Uterus (tissue), 4 donors: ENCODE data around the gene RNFT2. TPM values are rescaled to one million over a fixed set of nuclear protein-coding genes. Genes with fewer than 3 reads are reported as not detected.

Experiments used
- DNase-seq, 2 donors: peaks; one replicate each; pipeline ENCODE4 v3.0.0-alpha.2; 2019 to 2020
- H3K27ac ChIP-seq, 2 donors: fragments of 200-600 bp; sonication (generic); 1 replicate in 1 of 2; 2 replicates in 1 of 2; pipeline ENCODE4 v1.5.1; 2016 to 2018
- H3K27me3 ChIP-seq, 2 donors: fragments of 200-600 bp; sonication (generic); one replicate each; pipeline ENCODE4 v1.5.1; 2018 to 2019; ENCODE audit warnings: control low read depth in 1 of 2
- H3K36me3 ChIP-seq, 2 donors: fragments of 200-600 bp; sonication (generic); one replicate each; pipeline ENCODE4 v1.5.1; 2019; ENCODE audit warnings: control low read depth in 1 of 2
- H3K4me1 ChIP-seq, 2 donors: fragments of 200-600 bp; sonication (generic); one replicate each; pipeline ENCODE4 v1.5.1; 2018 to 2019; ENCODE audit warnings: control low read depth in 1 of 2
- H3K4me3 ChIP-seq, 2 donors: fragments of 200-600 bp; sonication (generic); 1 replicate in 1 of 2; 2 replicates in 1 of 2; pipeline ENCODE4 v1.5.1; 2018 to 2019; ENCODE audit warnings: mild to moderate bottlenecking in 1 of 2
- H3K9me3 ChIP-seq, 2 donors: fragments of 200-600 bp; sonication (generic); one replicate each; pipeline ENCODE4 v1.5.1; 2019; ENCODE audit warnings: control low read depth in 1 of 2
- CTCF ChIP-seq, 4 experiments: fragments of 200-600 bp in 2 of 4; fragments of 450-650 bp in 2 of 4; sonication (generic) in 2 of 4; IDR thresholded peaks; one replicate each; pipeline ENCODE4 v1.5.1; 2016 to 2019; ENCODE audit warnings: antibody characterized with exemption in 4 of 4, mild to moderate bottlenecking in 2 of 4, moderate library complexity in 1 of 4
- POLR2A ChIP-seq, 2 donors: fragments of 450-650 bp; IDR thresholded peaks; one replicate each; pipeline ENCODE4 v1.6.1; 2016; ENCODE audit warnings: antibody characterized with exemption in 2 of 2, mild to moderate bottlenecking in 1 of 2, moderate library complexity in 1 of 2
- intact Hi-C: fragments of 100-400 bp; cut with DNase I; formaldehyde crosslinking; loops from one replicate; pipeline ENCODE4 v1.15.1; 2023; ENCODE audit warnings: low total_unique reads
- total RNA-seq, 4 donors: library from RNA; depleted of rRNA in 3 of 4; stranded (reverse); fragments of >200 nt in 3 of 4; gene quantifications; one replicate each; pipeline versions ENCODE4 v1.1.0 to v1.2.4, GENCODE V29; 2014 to 2023
- donor health status: DM: yes; HTN: yes; CAD: no.

RNFT2 gene
- total RNA-seq, 4 donors from 2014 or later: 1.4 to 4.7 TPM; not detected in 2

GRCh38 chr12:116832353-116832752, 94.2 kb downstream of the RNFT2 start:
- TF ChIP-seq POLR2A (IDR thresholded peaks at IDR 0.05) (no peak), CTCF (IDR thresholded peaks at IDR 0.05) (no peak)
- Histone ChIP-seq H3K4me3 (no peak overlapping the region), H3K27me3 (no peaks in the 10 kb centered on the region), H3K4me1 (no peaks in the 10 kb centered on the region), H3K9me3 (no peaks in the 10 kb centered on the region), H3K27ac (no peak overlapping the region), H3K36me3 (no peaks in the 10 kb centered on the region)
- intact Hi-C loops: no loop called here
- DNase-seq: no peak

GRCh38 chr12:116833474-116833873, 95.4 kb downstream of the RNFT2 start:
- TF ChIP-seq POLR2A (IDR thresholded peaks at IDR 0.05) (no peak), CTCF (IDR thresholded peaks at IDR 0.05) (no peak)

GRCh38 chr12:116835484-116835883, 97.4 kb downstream of the RNFT2 start:
- H3K36me3 ChIP-seq: no peaks in the 10 kb centered on the region
- H3K4me3 ChIP-seq: no peak overlapping the region

More at GRCh38 chr12:116833474-116833873, 95.4 kb downstream of the RNFT2 start:
- Histone ChIP-seq H3K27me3 (no peaks in the 10 kb centered on the region), H3K9me3 (no peaks in the 10 kb centered on the region), H3K27ac (no peak overlapping the region), H3K4me3 (no peak overlapping the region), H3K36me3 (no peaks in the 10 kb centered on the region), H3K4me1 (no peaks in the 10 kb centered on the region)
- DNase-seq: no peak
- intact Hi-C loops: no loop called here

GRCh38 chr12:116837097-116837496, 99.0 kb downstream of the RNFT2 start:
- no peak for DNase-seq
- Histone ChIP-seq H3K27me3 (no peaks in the 10 kb centered on the region), H3K4me3 (no peak overlapping the region), H3K9me3 (no peaks in the 10 kb centered on the region), H3K36me3 (no peaks in the 10 kb centered on the region), H3K27ac (no peak overlapping the region), H3K4me1 (no peaks in the 10 kb centered on the region)
- TF ChIP-seq CTCF (IDR thresholded peaks at IDR 0.05): no peak
- no peak for TF ChIP-seq POLR2A (IDR thresholded peaks at IDR 0.05)
- intact Hi-C loops: no loop called here

More at GRCh38 chr12:116835484-116835883, 97.4 kb downstream of the RNFT2 start:
- TF ChIP-seq CTCF (IDR thresholded peaks at IDR 0.05): no peak
- no peak for TF ChIP-seq POLR2A (IDR thresholded peaks at IDR 0.05)
- no peak for DNase-seq
- intact Hi-C loops: no loop called here
- Histone ChIP-seq H3K27me3 (no peaks in the 10 kb centered on the region), H3K4me1 (no peaks in the 10 kb centered on the region), H3K9me3 (no peaks in the 10 kb centered on the region), H3K27ac (no peak overlapping the region)

- DNase-seq: no peak
- TF ChIP-seq CTCF (IDR thresholded peaks at IDR 0.05) (no peak), POLR2A (IDR thresholded peaks at IDR 0.05) (no peak)
- intact Hi-C loops: no loop called here
- no peak overlapping the region for H3K27ac ChIP-seq
- no peaks in the 10 kb centered on the region for H3K4me1 ChIP-seq
- H3K36me3 ChIP-seq: no peaks in the 10 kb centered on the region
- H3K9me3 ChIP-seq: no peaks in the 10 kb centered on the region
- no peak overlapping the region for H3K4me3 ChIP-seq
- no peaks in the 10 kb centered on the region for H3K27me3 ChIP-seq
Observed at GRCh38 chr12:116838365-116838764, 100.2 kb downstream of the RNFT2 start.
